HG02938 (cell line): ENCODE results near the gene DHRS12.
"Not testable (repeated sequence)": the region's sequence is repeated elsewhere in the genome, so short reads cannot be mapped to it uniquely, and the experiment has no call there.

ENCODE experiments used
- ATAC-seq: cut with Tn5 transposase; IDR thresholded peaks from one replicate; pipeline ENCODE4 v1.9.1; 2021; ENCODE audit warnings: mild to moderate bottlenecking, moderate library complexity; ENCODE audit not compliant: unreplicated experiment

Gene DHRS12

DNA sequence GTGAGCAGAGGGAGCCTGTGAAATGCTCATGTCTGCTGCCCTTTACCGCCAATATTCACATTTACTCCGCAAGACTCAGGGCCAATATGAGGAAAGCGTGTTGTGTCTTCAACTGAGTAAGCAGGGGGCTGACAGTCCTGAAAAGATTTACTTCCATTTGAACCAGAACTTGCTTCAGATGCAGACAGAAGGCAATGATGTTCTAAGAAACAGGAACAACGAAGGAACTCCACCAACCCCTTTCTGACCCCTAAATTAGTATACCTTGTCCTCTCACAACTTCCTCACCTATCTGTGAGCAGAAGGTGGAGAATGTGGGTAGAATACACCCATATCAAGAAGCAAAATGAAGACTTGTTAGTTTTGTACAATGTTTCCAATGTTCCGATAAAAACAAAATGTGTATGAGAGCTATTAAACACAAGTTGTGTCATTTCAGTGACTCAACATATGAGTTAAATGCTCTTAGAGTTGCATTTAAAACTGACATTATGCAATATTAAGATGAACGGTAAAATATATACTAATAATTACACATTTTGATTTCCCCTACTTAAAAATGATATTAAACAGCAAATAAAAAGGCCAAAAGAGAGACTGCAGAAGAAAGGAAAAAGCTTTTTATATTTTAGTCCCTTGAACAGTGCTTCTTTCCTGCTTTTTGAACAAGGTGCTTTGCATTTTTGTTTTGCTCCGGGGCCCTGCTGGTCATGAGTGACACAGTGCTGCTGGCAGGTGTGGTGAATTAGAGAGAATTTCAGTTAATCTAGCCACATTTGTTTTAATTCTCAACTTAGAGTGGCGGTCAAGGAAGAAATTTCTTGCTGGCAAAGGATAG, 25.0 kb upstream of the DHRS12 start:
- no peak for ATAC-seq

DNA sequence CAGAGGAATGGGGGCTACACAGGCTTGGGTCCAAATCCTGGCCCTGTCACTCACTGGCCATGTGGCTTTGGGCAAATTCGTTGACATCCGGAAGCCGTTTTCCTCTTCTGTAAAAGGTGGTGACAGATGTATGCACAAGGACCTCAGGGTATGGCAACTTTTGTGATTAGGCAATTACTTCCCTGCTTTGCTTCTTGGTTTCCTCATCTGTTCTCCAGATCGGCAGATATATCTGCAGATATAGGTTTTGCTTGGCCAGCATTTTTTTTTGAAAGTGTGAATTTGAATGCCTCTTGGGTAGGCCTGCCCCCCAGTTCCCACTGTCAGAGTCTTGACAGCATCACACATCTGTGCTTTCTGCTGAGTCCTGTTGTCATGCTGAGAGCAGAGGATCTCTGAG, 23.3 kb upstream of the DHRS12 start:
- ATAC-seq, result no peak

DNA sequence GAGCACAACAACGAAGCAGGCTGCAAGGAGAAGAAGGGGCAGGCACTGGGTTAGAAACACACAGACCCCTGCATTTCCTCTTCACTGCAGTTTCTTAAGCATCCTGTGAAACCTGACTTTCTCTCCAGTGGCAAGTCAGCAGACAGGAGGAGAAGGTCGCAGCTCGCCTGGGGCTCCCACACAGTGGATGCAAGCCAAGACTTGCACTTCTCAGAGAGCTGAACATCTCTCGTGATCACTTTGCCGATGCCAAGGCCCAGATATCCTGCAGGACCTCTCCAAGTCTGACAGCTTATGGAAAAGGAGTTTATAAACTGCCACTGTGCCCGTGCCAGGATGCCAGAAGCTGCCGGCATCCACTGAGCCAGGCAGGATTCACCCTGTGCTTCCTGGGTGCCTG, 22.6 kb upstream of the DHRS12 start:
- no peak for ATAC-seq

DNA sequence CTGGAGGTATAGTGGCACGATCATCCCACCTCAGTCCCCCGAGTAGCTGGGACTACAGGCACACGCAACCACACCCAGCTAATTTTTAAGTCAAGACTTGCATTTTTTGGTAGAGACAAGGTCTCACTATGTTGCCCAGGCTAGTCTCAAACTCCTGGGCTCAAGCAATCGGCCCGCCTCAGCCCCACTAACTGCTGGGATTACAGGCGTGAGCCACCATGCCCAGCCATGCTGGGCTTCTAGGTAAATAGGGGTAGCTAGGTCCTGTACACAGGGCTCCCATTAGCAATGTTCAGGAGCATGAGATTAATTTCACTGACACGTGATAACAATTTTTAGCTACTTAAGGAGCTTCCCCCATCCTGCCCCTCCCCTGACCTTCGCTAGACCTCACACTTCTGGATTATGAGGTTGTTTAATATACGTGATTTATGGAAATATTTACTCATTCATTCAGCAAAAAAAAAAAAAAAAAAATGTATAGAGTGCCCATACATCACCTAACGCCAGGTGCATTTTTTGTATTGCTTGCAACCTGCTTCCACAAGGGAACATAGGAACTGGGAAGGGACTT, 21.8 kb upstream of the DHRS12 start:
- ATAC-seq, result no peak

DNA sequence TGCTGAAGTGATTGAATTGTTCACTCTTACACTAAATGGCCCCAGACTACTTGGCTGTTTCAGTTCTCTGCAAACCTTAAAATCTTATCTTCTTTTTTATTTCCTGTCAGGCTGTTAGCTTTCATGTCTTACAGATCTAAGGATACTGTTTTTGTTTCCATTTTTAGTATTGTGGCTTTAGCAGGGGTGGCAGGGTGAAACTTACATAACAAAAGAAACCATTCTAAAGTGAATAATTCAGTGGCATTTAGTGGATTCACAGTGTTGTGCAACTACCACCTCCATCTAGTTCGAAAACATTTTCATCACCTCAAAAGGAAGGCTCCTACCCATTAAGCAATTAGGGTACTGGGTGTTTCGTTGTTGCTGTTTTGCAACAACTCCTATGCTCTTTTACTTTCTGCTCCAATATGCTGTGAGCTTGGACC, 21.2 kb upstream of the DHRS12 start:
- ATAC-seq, result no peak

GRCh38 chr13:51824712-51825111, 20.7 kb upstream of the DHRS12 start:
- not testable (repeated sequence) for ATAC-seq

DNA sequence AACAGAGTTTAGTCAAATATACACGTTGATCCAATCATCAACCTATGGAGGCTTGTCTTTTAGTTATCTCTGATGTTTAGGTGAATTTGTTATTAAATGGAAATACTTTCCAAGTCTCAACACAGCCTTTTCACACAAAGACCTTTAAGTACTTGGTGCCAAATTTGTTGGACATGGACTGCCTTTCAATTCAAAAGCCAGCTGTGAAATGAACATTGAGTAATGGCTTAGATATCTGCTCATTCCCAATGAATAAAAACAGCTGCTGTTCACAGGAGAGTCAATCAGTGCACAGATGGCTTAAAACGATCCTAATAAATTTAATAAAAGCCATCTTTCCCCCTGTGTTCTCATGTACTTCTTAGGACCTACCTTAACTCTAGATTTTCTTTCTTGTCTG, 19.9 kb upstream of the DHRS12 start:
- ATAC-seq, result no peak

- ATAC-seq, result no peak
Measured at GRCh38 chr13:51823359-51823758, 19.4 kb upstream of the DHRS12 start.

GRCh38 chr13:51822106-51822815, 18.3 kb upstream of the DHRS12 start:
- no peak for ATAC-seq

GRCh38 chr13:51821606-51822005, 17.6 kb upstream of the DHRS12 start:
- ATAC-seq, result no peak

- ATAC-seq, result no peak
Measured at GRCh38 chr13:51820016-51820597, 16.1 kb upstream of the DHRS12 start.

- no peak for ATAC-seq
Measured at GRCh38 chr13:51819544-51819943, 15.6 kb upstream of the DHRS12 start.

DNA sequence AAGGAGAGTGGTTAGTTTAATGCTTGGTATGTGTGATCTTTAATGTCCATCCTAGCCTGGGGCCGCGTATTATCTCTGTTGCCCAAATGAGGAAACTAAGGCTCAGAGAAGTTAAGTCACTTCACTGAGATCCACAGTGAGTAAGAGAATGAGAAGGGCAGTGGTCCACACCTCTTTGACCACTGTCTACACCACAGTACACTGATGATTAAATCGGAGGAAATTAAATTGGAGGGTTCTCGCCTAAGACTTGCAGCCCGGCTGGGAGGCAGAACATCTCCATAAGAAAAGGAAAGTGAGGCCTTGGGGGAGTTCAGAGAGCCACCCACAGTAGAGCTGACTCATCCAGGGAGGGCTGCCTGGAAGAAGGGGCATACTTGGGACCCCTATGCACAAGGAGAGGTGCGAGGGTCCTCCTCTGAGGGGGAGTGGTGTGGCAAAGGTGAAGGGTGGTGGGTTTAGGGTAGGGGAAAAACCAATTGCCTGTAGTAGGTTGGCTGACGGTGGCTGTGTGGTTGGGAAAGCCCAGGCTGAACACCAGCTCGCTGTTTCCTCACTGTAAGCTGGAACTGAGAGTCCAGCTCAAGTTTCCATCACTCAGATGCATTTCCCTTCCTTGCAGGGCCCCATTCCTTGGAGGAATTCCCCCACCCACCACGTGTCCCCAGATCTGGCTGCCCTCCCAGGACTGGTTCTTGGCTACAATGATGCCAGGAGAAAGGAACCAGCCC, 15.0 kb upstream of the DHRS12 start:
- no peak for ATAC-seq

DNA sequence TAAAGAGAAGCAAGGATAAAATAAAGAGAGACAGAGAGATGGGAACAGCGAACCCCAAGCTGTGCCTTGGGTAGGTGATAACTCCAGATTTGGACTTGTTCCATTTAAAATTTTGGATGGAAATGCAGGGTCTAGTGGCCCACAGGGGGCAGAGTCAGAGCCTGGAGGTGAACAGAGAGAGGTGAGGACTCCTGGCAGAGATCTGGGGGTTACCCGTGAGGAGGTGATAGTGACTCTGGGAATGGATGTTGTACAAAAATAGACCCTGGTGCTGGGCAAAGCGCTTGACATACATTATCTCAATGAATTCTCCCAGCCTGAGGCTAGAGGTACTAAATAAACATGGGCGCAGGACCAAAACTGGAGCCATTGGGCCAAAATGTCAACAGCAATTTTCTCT, 14.3 kb upstream of the DHRS12 start:
- ATAC-seq, result no peak

GRCh38 chr13:51817717-51818116, 13.8 kb upstream of the DHRS12 start:
- no peak for ATAC-seq

DNA sequence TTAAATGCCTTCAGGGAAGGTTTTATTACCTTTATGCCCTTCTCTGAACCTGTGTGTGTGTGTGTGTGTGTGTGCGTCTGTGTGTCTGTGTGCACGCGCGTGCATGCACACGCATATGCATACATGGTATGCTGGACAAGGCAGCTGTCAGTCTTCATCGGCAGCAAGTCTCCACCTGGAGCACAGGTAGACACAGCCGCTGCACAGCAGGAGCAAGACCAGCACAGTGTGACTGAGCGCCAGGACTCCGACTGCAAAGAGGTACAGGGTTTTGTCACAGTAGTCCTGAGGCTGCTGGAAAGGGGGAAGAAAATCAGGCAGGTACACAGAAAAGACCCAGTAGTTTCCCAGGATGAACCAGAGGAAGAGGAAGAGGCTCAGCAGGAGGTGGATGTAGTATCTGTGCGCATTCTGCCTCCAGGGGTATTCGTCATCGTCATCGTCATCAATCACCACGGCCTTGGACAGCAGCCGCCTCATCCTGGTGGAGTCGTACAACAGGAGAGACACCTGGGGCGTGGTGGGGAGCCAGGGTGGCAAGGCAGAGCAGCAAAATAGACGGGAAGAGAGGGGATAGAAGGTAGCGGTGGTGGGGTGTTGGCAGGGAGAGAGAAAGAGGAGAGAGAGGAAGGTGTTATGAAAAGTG, 12.8 kb upstream of the DHRS12 start:
- ATAC-seq, result no peak

DNA sequence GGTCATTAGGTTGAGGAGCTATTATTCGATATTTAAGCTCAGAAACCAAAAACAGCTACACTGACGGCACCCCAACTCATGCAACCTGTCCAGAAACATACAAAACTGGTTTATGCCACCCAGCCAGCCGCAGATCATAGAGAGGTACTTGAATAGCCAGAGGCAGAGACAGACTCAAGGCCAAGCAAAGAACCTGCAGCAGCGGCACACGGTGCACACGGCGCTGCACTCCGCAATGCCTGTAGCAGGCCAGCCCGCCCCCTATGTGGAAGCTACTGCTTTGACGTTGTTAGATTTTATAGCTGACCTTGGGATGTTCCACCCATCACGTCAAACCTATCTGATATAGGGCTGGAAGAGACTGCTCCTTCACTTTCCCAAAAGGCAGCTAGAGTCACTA, 11.9 kb upstream of the DHRS12 start:
- no peak for ATAC-seq

DNA sequence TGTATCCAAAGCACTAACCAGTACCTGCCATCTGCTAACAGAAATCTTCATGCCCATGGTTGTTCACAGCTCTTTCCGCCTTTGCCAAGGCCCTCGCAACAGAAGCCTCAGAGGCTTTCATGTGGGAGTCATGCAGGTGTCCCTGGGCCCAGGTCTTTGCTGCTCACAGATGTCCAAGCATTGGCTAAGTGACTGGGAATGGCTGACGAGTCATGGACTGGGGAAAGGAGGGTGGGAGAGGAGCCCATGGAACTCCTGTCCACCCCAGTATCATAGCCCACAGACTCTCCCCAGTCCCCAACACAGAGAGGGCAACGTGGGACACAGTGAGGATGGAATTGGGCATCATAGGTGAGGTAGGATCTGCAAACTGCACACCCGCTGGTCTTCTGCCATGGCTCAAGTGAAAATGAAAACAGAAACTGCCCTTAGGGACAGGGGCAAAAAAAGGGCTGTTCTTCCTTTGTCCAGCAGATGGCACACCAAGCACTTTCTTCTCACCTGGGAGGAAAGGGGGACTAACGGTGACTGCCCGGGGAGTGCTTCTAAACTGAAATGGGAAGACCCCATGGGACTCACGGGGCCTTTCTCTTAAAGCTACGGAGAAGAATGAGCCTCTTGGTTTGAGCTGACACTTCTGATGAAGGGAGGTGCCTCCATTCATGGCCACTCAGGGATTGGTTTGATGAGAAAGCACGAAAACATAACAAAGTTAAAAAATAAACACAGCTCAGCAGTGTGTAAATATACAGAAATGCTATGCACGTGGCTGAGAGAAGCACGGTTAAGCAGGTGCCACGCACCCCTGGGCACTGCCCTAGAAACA, 11.1 kb upstream of the DHRS12 start:
- ATAC-seq, result peak; percentile 72

DNA sequence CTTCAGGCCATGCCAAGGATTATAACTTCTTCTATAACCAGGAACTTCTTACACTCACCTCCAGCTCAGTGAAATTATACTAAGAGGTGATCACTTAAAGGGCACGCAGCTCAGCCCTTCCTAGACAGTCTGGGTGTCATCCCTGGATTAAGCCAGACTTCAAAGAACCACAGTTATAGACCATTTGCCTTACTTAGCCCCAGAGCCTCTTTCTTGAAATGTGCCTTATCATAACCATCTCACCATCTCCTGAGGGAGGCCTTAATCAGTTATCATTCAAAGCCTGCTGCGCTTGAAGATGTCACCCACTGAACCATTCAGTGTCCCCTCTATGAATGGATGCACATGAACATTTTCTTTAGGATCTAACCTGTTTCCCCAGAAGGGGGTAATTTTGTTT, 10.1 kb upstream of the DHRS12 start:
- no peak for ATAC-seq
